ENCODE measurements around the gene FOXQ1.

FOXQ1 gene

GRCh38 chr6:1311400-1312202 lies at the start of gene FOXQ1:
Gene FOXQ1, plus strand, starts transcription at chr6:1312098. Its CDS starts 607 bp downstream, at chr6:1312705.
- DNase-seq (ENCODE audit: low read depth): peak; percentile 45

GRCh38 chr6:1262704-1263038 lies 49.2 kb upstream of the FOXQ1 start:
- no peak for DNase-seq (ENCODE audit: low read depth)

- no peak for DNase-seq (ENCODE audit: low read depth)
Measured at GRCh38 chr6:1263039-1263849, 48.7 kb upstream of the FOXQ1 start.

GRCh38 chr6:1263850-1264377 lies 48.0 kb upstream of the FOXQ1 start:
- DNase-seq (ENCODE audit: low read depth): no peak

- DNase-seq (ENCODE audit: low read depth): no peak
Measured at GRCh38 chr6:1264619-1265445, 47.1 kb upstream of the FOXQ1 start.

- DNase-seq (ENCODE audit: low read depth): no peak
Measured at GRCh38 chr6:1266686-1267056, 45.2 kb upstream of the FOXQ1 start.

GRCh38 chr6:1267057-1267732 lies 44.7 kb upstream of the FOXQ1 start:
- peak; percentile 60 for DNase-seq (ENCODE audit: low read depth)

- no peak for DNase-seq (ENCODE audit: low read depth)
Measured at GRCh38 chr6:1267790-1268762, 43.8 kb upstream of the FOXQ1 start.

GRCh38 chr6:1271071-1271763 lies 40.7 kb upstream of the FOXQ1 start:
- peak; percentile 13 for DNase-seq (ENCODE audit: low read depth)

GRCh38 chr6:1278061-1278720 lies 33.7 kb upstream of the FOXQ1 start:
- no peak for DNase-seq (ENCODE audit: low read depth)

GRCh38 chr6:1279065-1279464 lies 32.8 kb upstream of the FOXQ1 start:
- no peak for DNase-seq (ENCODE audit: low read depth)

GRCh38 chr6:1280666-1281300 lies 31.1 kb upstream of the FOXQ1 start:
- DNase-seq (ENCODE audit: low read depth): no peak

- no peak for DNase-seq (ENCODE audit: low read depth)
Measured at GRCh38 chr6:1281746-1282145, 30.2 kb upstream of the FOXQ1 start.

GRCh38 chr6:1283501-1283900 lies 28.4 kb upstream of the FOXQ1 start:
- no peak for DNase-seq (ENCODE audit: low read depth)

- DNase-seq (ENCODE audit: low read depth): peak; percentile 44
Measured at GRCh38 chr6:1285556-1285955, 26.3 kb upstream of the FOXQ1 start.

- DNase-seq (ENCODE audit: low read depth): peak; percentile 55
Measured at GRCh38 chr6:1285956-1286355, 25.9 kb upstream of the FOXQ1 start.

GRCh38 chr6:1287103-1287591 lies 24.8 kb upstream of the FOXQ1 start:
- DNase-seq (ENCODE audit: low read depth): peak; percentile 83

- no peak for DNase-seq (ENCODE audit: low read depth)
Measured at GRCh38 chr6:1290086-1290485, 21.8 kb upstream of the FOXQ1 start.

GRCh38 chr6:1290805-1291204 lies 21.1 kb upstream of the FOXQ1 start:
- DNase-seq (ENCODE audit: low read depth): no peak

All from fibroblast of gingiva (primary cell).